GM12872 (cell line): ENCODE measurements around the gene XYLT2.

Experiments
- TF ChIP-seq, protein P1 (sequence below): IDR thresholded peaks from 3 replicates; pipeline ENCODE4 v1.5.1; 2011; ENCODE audit warnings: low read depth, mild to moderate bottlenecking, low read length, moderate library complexity; ENCODE audit not compliant: insufficient read depth

Gene XYLT2

DNA sequence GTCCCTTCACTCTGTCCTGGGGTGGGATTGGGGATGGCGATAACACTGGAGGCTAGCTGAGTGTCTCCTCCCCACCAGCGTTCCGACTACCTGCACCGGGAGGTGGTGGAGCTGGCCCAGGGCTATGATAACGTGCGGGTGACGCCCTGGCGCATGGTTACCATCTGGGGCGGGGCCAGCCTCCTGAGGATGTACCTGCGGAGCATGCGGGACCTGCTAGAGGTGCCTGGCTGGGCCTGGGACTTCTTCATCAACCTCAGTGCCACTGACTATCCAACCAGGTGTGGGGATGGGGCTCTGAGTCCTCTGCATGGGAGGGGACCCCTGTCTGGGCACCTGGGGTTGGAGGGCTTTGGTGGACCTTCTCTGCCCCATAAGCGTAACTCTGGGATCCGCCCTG, 8.8 kb downstream of the XYLT2 start:
- TF ChIP-seq, protein P1, sequence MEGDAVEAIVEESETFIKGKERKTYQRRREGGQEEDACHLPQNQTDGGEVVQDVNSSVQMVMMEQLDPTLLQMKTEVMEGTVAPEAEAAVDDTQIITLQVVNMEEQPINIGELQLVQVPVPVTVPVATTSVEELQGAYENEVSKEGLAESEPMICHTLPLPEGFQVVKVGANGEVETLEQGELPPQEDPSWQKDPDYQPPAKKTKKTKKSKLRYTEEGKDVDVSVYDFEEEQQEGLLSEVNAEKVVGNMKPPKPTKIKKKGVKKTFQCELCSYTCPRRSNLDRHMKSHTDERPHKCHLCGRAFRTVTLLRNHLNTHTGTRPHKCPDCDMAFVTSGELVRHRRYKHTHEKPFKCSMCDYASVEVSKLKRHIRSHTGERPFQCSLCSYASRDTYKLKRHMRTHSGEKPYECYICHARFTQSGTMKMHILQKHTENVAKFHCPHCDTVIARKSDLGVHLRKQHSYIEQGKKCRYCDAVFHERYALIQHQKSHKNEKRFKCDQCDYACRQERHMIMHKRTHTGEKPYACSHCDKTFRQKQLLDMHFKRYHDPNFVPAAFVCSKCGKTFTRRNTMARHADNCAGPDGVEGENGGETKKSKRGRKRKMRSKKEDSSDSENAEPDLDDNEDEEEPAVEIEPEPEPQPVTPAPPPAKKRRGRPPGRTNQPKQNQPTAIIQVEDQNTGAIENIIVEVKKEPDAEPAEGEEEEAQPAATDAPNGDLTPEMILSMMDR, result no peak

- TF ChIP-seq, protein P1, result no peak
These were observed 9.4 kb downstream of the XYLT2 start for GRCh38 chr17:50355336-50355700.

- TF ChIP-seq, protein P1, result no peak
These were observed 9.9 kb downstream of the XYLT2 start for GRCh38 chr17:50355701-50356341.

- TF ChIP-seq, protein P1, result no peak
These were observed 10.5 kb downstream of the XYLT2 start for GRCh38 chr17:50356418-50356817.

GRCh38 chr17:50356892-50357510, 11.1 kb downstream of the XYLT2 start:
- TF ChIP-seq, protein P1, result no peak

GRCh38 chr17:50358177-50358576, 12.3 kb downstream of the XYLT2 start:
- TF ChIP-seq, protein P1, result no peak

- TF ChIP-seq, protein P1, result no peak
These were observed 13.2 kb downstream of the XYLT2 start for GRCh38 chr17:50359005-50359699.
